Measurements from ENCODE around the gene ASIP.
"Not testable (repeated sequence)": the region's sequence is repeated elsewhere in the genome, so short reads cannot be mapped to it uniquely, and the experiment has no call there.

The ASIP gene

GRCh38 chr20:34292496-34292895 lies 51.3 kb downstream of the ASIP start:
- H3K9me3 ChIP-seq (replicated peaks; ENCODE audit: low read length): no peaks in the 10 kb centered on the region
- H3K36me3 ChIP-seq (ENCODE audit: insufficient read depth, low read length): peaks cover 70% of the 10 kb centered on the region
- no peaks in the 10 kb centered on the region for H3K4me1 ChIP-seq (ENCODE audit: control insufficient read depth, insufficient read depth, low read length)
- no peak overlapping the region for H3K4me2 ChIP-seq (ENCODE audit: low read length)
- H3K27me3 ChIP-seq (ENCODE audit: control insufficient read depth, insufficient read depth, low read length): no peaks in the 10 kb centered on the region
- no peak overlapping the region for H3K4me3 ChIP-seq (ENCODE audit: low read length)
- H3K9ac ChIP-seq (ENCODE audit: low read depth, low read length): no peak overlapping the region

- Histone ChIP-seq H3K9ac (ENCODE audit: low read depth, low read length) (no peak overlapping the region), H3K36me3 (ENCODE audit: insufficient read depth, low read length) (peaks cover 64% of the 10 kb centered on the region), H3K4me2 (ENCODE audit: low read length) (no peak overlapping the region), H3K9me3 (replicated peaks; ENCODE audit: low read length) (no peaks in the 10 kb centered on the region), H3K4me3 (ENCODE audit: low read length) (no peak overlapping the region), H3K4me1 (ENCODE audit: control insufficient read depth, insufficient read depth, low read length) (no peaks in the 10 kb centered on the region), H3K27me3 (ENCODE audit: control insufficient read depth, insufficient read depth, low read length) (no peaks in the 10 kb centered on the region)
Observed at GRCh38 chr20:34293119-34293518, 51.9 kb downstream of the ASIP start.

GRCh38 chr20:34293589-34293988 lies 52.4 kb downstream of the ASIP start:
- no peaks in the 10 kb centered on the region for H3K9me3 ChIP-seq (replicated peaks; ENCODE audit: low read length)
- H3K36me3 ChIP-seq (ENCODE audit: insufficient read depth, low read length): peaks cover 59% of the 10 kb centered on the region
- H3K9ac ChIP-seq (ENCODE audit: low read depth, low read length): no peak overlapping the region
- H3K4me3 ChIP-seq (ENCODE audit: low read length): no peak overlapping the region
- H3K27me3 ChIP-seq (ENCODE audit: control insufficient read depth, insufficient read depth, low read length): no peaks in the 10 kb centered on the region
- H3K4me2 ChIP-seq (ENCODE audit: low read length): no peak overlapping the region
- no peaks in the 10 kb centered on the region for H3K4me1 ChIP-seq (ENCODE audit: control insufficient read depth, insufficient read depth, low read length)

- H3K4me2 ChIP-seq (ENCODE audit: low read length): no peak overlapping the region
- H3K9me3 ChIP-seq (replicated peaks; ENCODE audit: low read length): no peaks in the 10 kb centered on the region
- no peak overlapping the region for H3K9ac ChIP-seq (ENCODE audit: low read depth, low read length)
- H3K4me1 ChIP-seq (ENCODE audit: control insufficient read depth, insufficient read depth, low read length): no peaks in the 10 kb centered on the region
- H3K36me3 ChIP-seq (ENCODE audit: insufficient read depth, low read length): peaks cover 55% of the 10 kb centered on the region
- no peak overlapping the region for H3K4me3 ChIP-seq (ENCODE audit: low read length)
- no peaks in the 10 kb centered on the region for H3K27me3 ChIP-seq (ENCODE audit: control insufficient read depth, insufficient read depth, low read length)
Observed at GRCh38 chr20:34294563-34294962, 53.3 kb downstream of the ASIP start.

GRCh38 chr20:34295284-34295683 lies 54.1 kb downstream of the ASIP start:
- peaks cover 50% of the 10 kb centered on the region for H3K36me3 ChIP-seq (ENCODE audit: insufficient read depth, low read length)
- no peak overlapping the region for H3K9ac ChIP-seq (ENCODE audit: low read depth, low read length)
- H3K27me3 ChIP-seq (ENCODE audit: control insufficient read depth, insufficient read depth, low read length): no peaks in the 10 kb centered on the region
- H3K9me3 ChIP-seq (replicated peaks; ENCODE audit: low read length): no peaks in the 10 kb centered on the region
- no peak overlapping the region for H3K4me3 ChIP-seq (ENCODE audit: low read length)
- no peaks in the 10 kb centered on the region for H3K4me1 ChIP-seq (ENCODE audit: control insufficient read depth, insufficient read depth, low read length)
- no peak overlapping the region for H3K4me2 ChIP-seq (ENCODE audit: low read length)

- Histone ChIP-seq H3K36me3 (ENCODE audit: insufficient read depth, low read length) (peaks cover 38% of the 10 kb centered on the region), H3K4me1 (ENCODE audit: control insufficient read depth, insufficient read depth, low read length) (peaks cover 7% of the 10 kb centered on the region), H3K9me3 (replicated peaks; ENCODE audit: low read length) (no peaks in the 10 kb centered on the region), H3K4me3 (ENCODE audit: low read length) (no peak overlapping the region), H3K27me3 (ENCODE audit: control insufficient read depth, insufficient read depth, low read length) (no peaks in the 10 kb centered on the region), H3K9ac (ENCODE audit: low read depth, low read length) (no peak overlapping the region), H3K4me2 (ENCODE audit: low read length) (no peak overlapping the region)
Observed at GRCh38 chr20:34296468-34296867, 55.2 kb downstream of the ASIP start.

- not testable (repeated sequence) for H3K4me2 ChIP-seq (ENCODE audit: low read length); H3K4me3 ChIP-seq (ENCODE audit: low read length); H3K9ac ChIP-seq (ENCODE audit: low read depth, low read length); H3K27me3 ChIP-seq (ENCODE audit: control insufficient read depth, insufficient read depth, low read length); H3K9me3 ChIP-seq (replicated peaks; ENCODE audit: low read length)
- Histone ChIP-seq H3K36me3 (ENCODE audit: insufficient read depth, low read length) (peaks cover 20% of the 10 kb centered on the region), H3K4me1 (ENCODE audit: control insufficient read depth, insufficient read depth, low read length) (peaks cover 19% of the 10 kb centered on the region)
Observed at GRCh38 chr20:34298294-34298784, 57.1 kb downstream of the ASIP start.

- H3K36me3 ChIP-seq (ENCODE audit: insufficient read depth, low read length): peaks cover 7% of the 10 kb centered on the region
- H3K9ac ChIP-seq (ENCODE audit: low read depth, low read length): no peak overlapping the region
- H3K9me3 ChIP-seq (replicated peaks; ENCODE audit: low read length): no peaks in the 10 kb centered on the region
- no peak overlapping the region for H3K4me2 ChIP-seq (ENCODE audit: low read length)
- peaks cover 19% of the 10 kb centered on the region for H3K4me1 ChIP-seq (ENCODE audit: control insufficient read depth, insufficient read depth, low read length)
- H3K27me3 ChIP-seq (ENCODE audit: control insufficient read depth, insufficient read depth, low read length): no peaks in the 10 kb centered on the region
- no peak overlapping the region for H3K4me3 ChIP-seq (ENCODE audit: low read length)
Observed at GRCh38 chr20:34299556-34300255, 58.5 kb downstream of the ASIP start.

GRCh38 chr20:34300256-34300806 lies 59.1 kb downstream of the ASIP start:
- no peak overlapping the region for H3K9ac ChIP-seq (ENCODE audit: low read depth, low read length)

GRCh38 chr20:34300809-34301586 lies 59.8 kb downstream of the ASIP start:
- no peaks in the 10 kb centered on the region for H3K27me3 ChIP-seq (ENCODE audit: control insufficient read depth, insufficient read depth, low read length)
- no peak overlapping the region for H3K9ac ChIP-seq (ENCODE audit: low read depth, low read length)
- H3K4me1 ChIP-seq (ENCODE audit: control insufficient read depth, insufficient read depth, low read length): peaks cover 19% of the 10 kb centered on the region
- H3K36me3 ChIP-seq (ENCODE audit: insufficient read depth, low read length): no peaks in the 10 kb centered on the region
- H3K4me2 ChIP-seq (ENCODE audit: low read length): peak overlapping the region; percentile 99
- no peak overlapping the region for H3K4me3 ChIP-seq (ENCODE audit: low read length)
- H3K9me3 ChIP-seq (replicated peaks; ENCODE audit: low read length): no peaks in the 10 kb centered on the region

More at GRCh38 chr20:34300256-34300806, 59.1 kb downstream of the ASIP start:
- Histone ChIP-seq H3K4me2 (ENCODE audit: low read length) (no peak overlapping the region), H3K9me3 (replicated peaks; ENCODE audit: low read length) (no peaks in the 10 kb centered on the region), H3K36me3 (ENCODE audit: insufficient read depth, low read length) (peaks cover under 1% of the 10 kb centered on the region), H3K4me1 (ENCODE audit: control insufficient read depth, insufficient read depth, low read length) (peaks cover 19% of the 10 kb centered on the region), H3K27me3 (ENCODE audit: control insufficient read depth, insufficient read depth, low read length) (no peaks in the 10 kb centered on the region), H3K4me3 (ENCODE audit: low read length) (no peak overlapping the region)

GRCh38 chr20:34301587-34302311 lies 60.5 kb downstream of the ASIP start:
- Histone ChIP-seq H3K9ac (ENCODE audit: low read depth, low read length) (peak overlapping the region; percentile 98), H3K36me3 (ENCODE audit: insufficient read depth, low read length) (no peaks in the 10 kb centered on the region), H3K27me3 (ENCODE audit: control insufficient read depth, insufficient read depth, low read length) (no peaks in the 10 kb centered on the region), H3K4me1 (ENCODE audit: control insufficient read depth, insufficient read depth, low read length) (peaks cover 19% of the 10 kb centered on the region), H3K4me2 (ENCODE audit: low read length) (peak overlapping the region; percentile 99), H3K9me3 (replicated peaks; ENCODE audit: low read length) (no peaks in the 10 kb centered on the region), H3K4me3 (ENCODE audit: low read length) (peak overlapping the region; percentile 100)

Measured in skeletal muscle satellite cell (primary cell).